Chondrocyte (in vitro differentiated cells): ENCODE data around the gene ANKMY2. TPM values are rescaled to one million over a fixed set of nuclear protein-coding genes. Genes with fewer than 3 reads are reported as not detected.

Experiments used
- DNase-seq: peaks from one replicate; pipeline ENCODE4 v3.0.0; 2021; ENCODE audit warnings: mixed read lengths, low spot score
- H3K27ac Mint-ChIP-seq: one replicate; pipeline ENCODE4 v1.8.0; 2021; ENCODE audit warnings: mild to moderate bottlenecking, moderate library complexity, mixed read lengths; ENCODE audit not compliant: unreplicated experiment
- H3K27me3 Mint-ChIP-seq: 2 replicates; pipeline ENCODE4 v1.8.0; 2021; ENCODE audit warnings: low read depth, mixed read lengths
- H3K36me3 Mint-ChIP-seq: 2 replicates; pipeline ENCODE4 v1.8.0; 2021; ENCODE audit warnings: low read depth, mixed read lengths
- H3K4me1 Mint-ChIP-seq: 2 replicates; pipeline ENCODE4 v1.8.0; 2021; ENCODE audit warnings: low read depth, mild to moderate bottlenecking, mixed read lengths
- H3K4me3 Mint-ChIP-seq: one replicate; pipeline ENCODE4 v1.8.0; 2021; ENCODE audit warnings: mild to moderate bottlenecking, moderate library complexity, mixed read lengths; ENCODE audit not compliant: unreplicated experiment
- H3K9me3 Mint-ChIP-seq: 2 replicates; pipeline ENCODE4 v1.8.0; 2021; ENCODE audit warnings: low read depth, mixed read lengths
- CTCF ChIP-seq: fragments of 200-600 bp; sonication (generic); IDR thresholded peaks from 2 replicates; pipeline ENCODE4 v1.5.0; 2021; ENCODE audit warnings: antibody characterized with exemption, mild to moderate bottlenecking, moderate library complexity
- total RNA-seq: library from RNA; stranded (reverse); gene quantifications from 3 replicates; pipeline ENCODE4 v1.2.1, GENCODE V29; 2021

Gene ANKMY2
- total RNA-seq, 1 donor from 2014 or later = 23.3 TPM

- peaks cover 40% of the 10 kb centered on the region for H3K4me1 Mint-ChIP-seq
- peak overlapping the region; percentile 65 for H3K27ac Mint-ChIP-seq
- no peak overlapping the region for H3K4me3 Mint-ChIP-seq
- no peaks in the 10 kb centered on the region for H3K36me3 Mint-ChIP-seq
- H3K9me3 Mint-ChIP-seq = no peaks in the 10 kb centered on the region
- peak; percentile 26 for TF ChIP-seq CTCF
- no peaks in the 10 kb centered on the region for H3K27me3 Mint-ChIP-seq
- no peak for DNase-seq
Observed at GRCh38 chr7:16657656-16658279, 12.2 kb upstream of the ANKMY2 start.

- Mint-ChIP-seq H3K36me3 (no peaks in the 10 kb centered on the region), H3K27me3 (no peaks in the 10 kb centered on the region), H3K4me1 (peaks cover 28% of the 10 kb centered on the region), H3K9me3 (no peaks in the 10 kb centered on the region), H3K4me3 (no peak overlapping the region), H3K27ac (no peak overlapping the region)
- no peak for DNase-seq
- TF ChIP-seq CTCF = no peak
Observed at GRCh38 chr7:16656141-16656540, 10.6 kb upstream of the ANKMY2 start.

- H3K4me1 Mint-ChIP-seq = peaks cover 26% of the 10 kb centered on the region
- no peak overlapping the region for H3K4me3 Mint-ChIP-seq
- TF ChIP-seq CTCF = no peak
- DNase-seq = no peak
- no peak overlapping the region for H3K27ac Mint-ChIP-seq
- H3K27me3 Mint-ChIP-seq = no peaks in the 10 kb centered on the region
- no peaks in the 10 kb centered on the region for H3K9me3 Mint-ChIP-seq
- H3K36me3 Mint-ChIP-seq = no peaks in the 10 kb centered on the region
Observed at GRCh38 chr7:16655394-16655793, 9.8 kb upstream of the ANKMY2 start.

- no peak overlapping the region for H3K4me3 Mint-ChIP-seq
- peaks cover 48% of the 10 kb centered on the region for H3K4me1 Mint-ChIP-seq
- H3K27ac Mint-ChIP-seq = peak overlapping the region; percentile 28
Observed at GRCh38 chr7:16652888-16653287, 7.3 kb upstream of the ANKMY2 start.

GRCh38 chr7:16652240-16652583 lies 6.7 kb upstream of the ANKMY2 start:
- H3K27ac Mint-ChIP-seq = no peak overlapping the region
- no peak overlapping the region for H3K4me3 Mint-ChIP-seq
- TF ChIP-seq CTCF = no peak
- H3K9me3 Mint-ChIP-seq = no peaks in the 10 kb centered on the region
- H3K36me3 Mint-ChIP-seq = no peaks in the 10 kb centered on the region
- H3K27me3 Mint-ChIP-seq = no peaks in the 10 kb centered on the region
- H3K4me1 Mint-ChIP-seq = peaks cover 48% of the 10 kb centered on the region
- no peak for DNase-seq

More at GRCh38 chr7:16652888-16653287, 7.3 kb upstream of the ANKMY2 start:
- no peak for TF ChIP-seq CTCF
- Mint-ChIP-seq H3K36me3 (no peaks in the 10 kb centered on the region), H3K9me3 (no peaks in the 10 kb centered on the region), H3K27me3 (no peaks in the 10 kb centered on the region)
- no peak for DNase-seq
